PFSK-1 (cell line): ENCODE measurements around the gene S100A8.

Experiments used
- FOXP2 ChIP-seq: optimal IDR thresholded peaks from 2 replicates; pipeline ENCODE3; 2011; ENCODE audit warnings: borderline replicate concordance, control low read depth, inconsistent platforms; ENCODE audit not compliant: insufficient read depth; ENCODE audit errors: extremely low read length, extremely low read depth
- POLR2AphosphoS5 ChIP-seq: IDR thresholded peaks from 2 replicates; pipeline ENCODE4 v1.6.1; 2012; ENCODE audit warnings: low read depth, mild to moderate bottlenecking, control low read depth, low read length, moderate library complexity
- SIN3A ChIP-seq: IDR thresholded peaks from 2 replicates; pipeline ENCODE4 v1.6.1; 2012; ENCODE audit warnings: mild to moderate bottlenecking, low read length, moderate library complexity, borderline replicate concordance; ENCODE audit not compliant: insufficient read depth
- TAF1 ChIP-seq: IDR thresholded peaks from 2 replicates; pipeline ENCODE4 v1.6.1; 2012; ENCODE audit warnings: low read length, control low read depth, borderline replicate concordance; ENCODE audit not compliant: insufficient read depth
- TF ChIP-seq, protein P1 (sequence below), 2 experiments: IDR thresholded peaks; 2 replicates each; pipeline versions ENCODE4 v1.6.1 to v1.8.0; 2011 to 2012; ENCODE audit warnings: low read depth in 2 of 2, low read length in 2 of 2, control low read depth in 1 of 2, inconsistent platforms in 1 of 2, mild to moderate bottlenecking in 1 of 2, moderate library complexity in 1 of 2; ENCODE audit not compliant: insufficient read depth in 1 of 2

DNA sequence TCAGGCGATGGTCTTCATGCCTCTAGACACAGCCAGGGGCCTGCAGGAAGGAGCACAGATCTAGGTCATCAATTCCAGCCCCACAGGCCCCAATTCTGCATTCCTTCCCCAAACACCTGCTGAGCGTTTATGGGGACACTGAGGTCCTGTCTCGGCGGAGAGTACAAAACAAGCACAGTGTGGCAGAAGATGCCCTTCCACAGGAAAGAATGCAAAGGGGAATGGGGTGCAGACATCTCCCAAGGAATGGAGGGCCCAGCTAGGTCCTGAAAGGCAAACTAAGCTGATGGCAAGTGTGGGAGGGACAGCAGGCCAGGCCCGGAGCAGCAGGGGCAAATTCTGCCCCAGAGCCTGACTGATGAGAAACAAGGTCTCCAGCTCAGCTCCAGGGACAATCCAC is 3.5 kb upstream of the S100A8 start:
- no peak for TF ChIP-seq SIN3A
- TF ChIP-seq POLR2AphosphoS5 = no peak
- no peak for TF ChIP-seq TAF1
- TF ChIP-seq, protein P1, sequence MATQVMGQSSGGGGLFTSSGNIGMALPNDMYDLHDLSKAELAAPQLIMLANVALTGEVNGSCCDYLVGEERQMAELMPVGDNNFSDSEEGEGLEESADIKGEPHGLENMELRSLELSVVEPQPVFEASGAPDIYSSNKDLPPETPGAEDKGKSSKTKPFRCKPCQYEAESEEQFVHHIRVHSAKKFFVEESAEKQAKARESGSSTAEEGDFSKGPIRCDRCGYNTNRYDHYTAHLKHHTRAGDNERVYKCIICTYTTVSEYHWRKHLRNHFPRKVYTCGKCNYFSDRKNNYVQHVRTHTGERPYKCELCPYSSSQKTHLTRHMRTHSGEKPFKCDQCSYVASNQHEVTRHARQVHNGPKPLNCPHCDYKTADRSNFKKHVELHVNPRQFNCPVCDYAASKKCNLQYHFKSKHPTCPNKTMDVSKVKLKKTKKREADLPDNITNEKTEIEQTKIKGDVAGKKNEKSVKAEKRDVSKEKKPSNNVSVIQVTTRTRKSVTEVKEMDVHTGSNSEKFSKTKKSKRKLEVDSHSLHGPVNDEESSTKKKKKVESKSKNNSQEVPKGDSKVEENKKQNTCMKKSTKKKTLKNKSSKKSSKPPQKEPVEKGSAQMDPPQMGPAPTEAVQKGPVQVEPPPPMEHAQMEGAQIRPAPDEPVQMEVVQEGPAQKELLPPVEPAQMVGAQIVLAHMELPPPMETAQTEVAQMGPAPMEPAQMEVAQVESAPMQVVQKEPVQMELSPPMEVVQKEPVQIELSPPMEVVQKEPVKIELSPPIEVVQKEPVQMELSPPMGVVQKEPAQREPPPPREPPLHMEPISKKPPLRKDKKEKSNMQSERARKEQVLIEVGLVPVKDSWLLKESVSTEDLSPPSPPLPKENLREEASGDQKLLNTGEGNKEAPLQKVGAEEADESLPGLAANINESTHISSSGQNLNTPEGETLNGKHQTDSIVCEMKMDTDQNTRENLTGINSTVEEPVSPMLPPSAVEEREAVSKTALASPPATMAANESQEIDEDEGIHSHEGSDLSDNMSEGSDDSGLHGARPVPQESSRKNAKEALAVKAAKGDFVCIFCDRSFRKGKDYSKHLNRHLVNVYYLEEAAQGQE (IDR thresholded peaks at IDR 0.05; ENCODE audit: insufficient read depth in 1 of 2, low read depth in 2 of 2, low read length in 2 of 2) = no peak
- TF ChIP-seq FOXP2 = no peak
